Activated CD4-positive, alpha-beta T cell treated with anti-CD3 and anti-CD28 coated beads, Interleukin-2, amount 50 U/mL, for 4 hours (primary cell): Measurements from ENCODE around the gene ALPI.
"Not testable (repeated sequence)": the region's sequence is repeated elsewhere in the genome, so short reads cannot be mapped to it uniquely, and the experiment has no call there.

Source experiments
- DNase-seq, 2 experiments: peaks; one replicate each; pipeline ENCODE4 v3.0.0-alpha.2; 2020

The ALPI gene

DNA sequence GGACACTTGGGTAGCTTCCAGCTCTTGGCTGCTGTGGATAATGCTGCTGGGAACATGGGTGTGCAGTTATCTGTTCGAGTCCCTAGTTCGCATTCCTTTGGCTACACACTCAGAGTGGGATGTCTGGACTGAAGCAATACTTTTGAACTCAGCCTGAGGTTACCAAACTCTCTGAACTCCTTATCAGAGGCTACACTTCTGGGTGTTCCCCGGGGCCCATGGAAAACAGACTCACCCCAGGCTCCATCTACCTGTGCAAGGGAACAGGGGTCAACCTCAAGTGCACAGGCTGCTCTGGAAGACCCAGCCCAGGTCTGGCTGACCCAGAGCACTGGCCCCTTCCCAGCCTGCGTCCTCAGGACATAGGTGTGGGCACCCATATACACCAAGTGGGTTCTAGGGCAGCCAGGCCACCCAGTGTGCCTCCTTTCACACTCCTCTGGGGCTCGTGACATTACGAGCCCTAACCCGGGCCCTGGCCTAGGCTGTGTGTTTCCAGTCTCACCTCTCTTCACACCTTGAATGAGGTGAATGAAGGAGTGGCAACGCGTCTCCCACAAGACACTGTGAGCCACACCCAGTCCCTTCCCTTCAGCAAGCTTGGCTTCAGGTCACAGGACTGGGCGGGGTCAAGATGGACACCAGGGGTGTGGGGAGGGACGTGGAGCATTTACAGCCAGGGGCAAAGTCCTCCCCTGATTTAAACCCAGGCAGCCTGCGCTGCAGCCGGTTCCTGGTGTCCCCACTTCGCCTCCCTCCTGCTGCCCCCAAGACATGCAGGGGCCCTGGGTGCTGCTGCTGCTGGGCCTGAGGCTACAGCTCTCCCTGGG, at the start of gene ALPI:
ALPI (plus strand) TSS at position 728 of the 830 bp plus-strand sequence; CDS start at position 775, 47 bp downstream.
- no peak for DNase-seq

DNA sequence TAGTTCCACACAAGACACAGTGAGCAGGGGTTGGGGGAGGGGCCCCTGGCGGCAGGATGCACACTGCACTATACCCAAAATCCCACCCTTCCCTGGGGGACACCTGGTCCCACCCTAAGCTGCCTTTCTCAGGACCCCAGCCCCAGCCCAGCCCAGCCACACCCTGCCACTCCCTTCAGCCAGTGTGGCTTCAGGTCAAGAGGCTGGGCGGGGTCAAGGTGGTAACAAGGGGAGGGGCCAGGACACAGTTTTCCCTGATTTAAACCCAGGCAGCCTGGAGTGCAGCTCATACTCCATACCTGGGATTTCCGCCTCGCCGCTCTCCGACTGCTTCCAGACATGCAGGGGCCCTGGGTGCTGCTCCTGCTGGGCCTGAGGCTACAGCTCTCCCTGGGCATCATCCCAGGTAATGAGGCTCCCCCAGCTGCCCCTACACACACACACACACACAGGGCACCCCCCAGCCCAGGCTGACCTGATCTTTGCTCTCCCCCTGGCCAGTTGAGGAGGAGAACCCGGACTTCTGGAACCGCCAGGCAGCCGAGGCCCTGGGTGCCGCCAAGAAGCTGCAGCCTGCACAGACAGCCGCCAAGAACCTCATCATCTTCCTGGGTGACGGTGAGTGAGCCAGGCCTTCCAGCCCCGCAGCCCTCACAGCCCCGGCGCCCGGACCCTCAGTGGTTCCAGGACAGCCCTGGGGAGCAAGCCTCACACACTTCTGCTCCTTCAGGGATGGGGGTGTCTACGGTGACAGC, 49.2 kb upstream of the ALPI start, which contains the start of gene ALPG:
ALPG (plus strand) TSS at position 289 of the 755 bp plus-strand sequence; CDS start at position 340, 51 bp downstream.
- no peak for DNase-seq

GRCh38 chr2:232407428-232408150, 48.4 kb upstream of the ALPI start:
- DNase-seq, result not testable (repeated sequence)

DNA sequence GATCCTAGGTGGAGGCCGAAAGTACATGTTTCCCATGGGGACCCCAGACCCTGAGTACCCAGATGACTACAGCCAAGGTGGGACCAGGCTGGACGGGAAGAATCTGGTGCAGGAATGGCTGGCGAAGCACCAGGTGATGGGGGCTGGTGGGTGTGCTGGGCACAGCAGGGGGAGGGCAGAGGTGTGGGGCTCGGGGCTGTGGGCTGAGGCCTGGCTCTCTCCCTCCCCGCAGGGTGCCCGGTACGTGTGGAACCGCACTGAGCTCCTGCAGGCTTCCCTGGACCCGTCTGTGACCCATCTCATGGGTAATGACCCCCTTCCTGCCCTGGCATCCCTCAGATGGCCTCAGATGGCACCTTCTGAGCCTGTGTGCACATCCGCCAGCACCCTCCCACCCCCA, 47.7 kb upstream of the ALPI start:
- not testable (repeated sequence) for DNase-seq

DNA sequence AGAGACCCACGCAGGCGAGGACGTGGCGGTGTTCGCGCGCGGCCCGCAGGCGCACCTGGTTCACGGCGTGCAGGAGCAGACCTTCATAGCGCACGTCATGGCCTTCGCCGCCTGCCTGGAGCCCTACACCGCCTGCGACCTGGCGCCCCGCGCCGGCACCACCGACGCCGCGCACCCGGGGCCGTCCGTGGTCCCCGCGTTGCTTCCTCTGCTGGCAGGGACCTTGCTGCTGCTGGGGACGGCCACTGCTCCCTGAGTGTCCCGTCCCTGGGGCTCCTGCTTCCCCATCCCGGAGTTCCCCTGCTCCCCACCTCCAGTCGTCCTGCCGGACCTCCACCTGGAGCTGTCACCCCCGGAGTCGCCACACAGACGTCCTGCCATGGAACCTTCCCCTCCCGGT, 46.3 kb upstream of the ALPI start:
- DNase-seq, result not testable (repeated sequence)

DNA sequence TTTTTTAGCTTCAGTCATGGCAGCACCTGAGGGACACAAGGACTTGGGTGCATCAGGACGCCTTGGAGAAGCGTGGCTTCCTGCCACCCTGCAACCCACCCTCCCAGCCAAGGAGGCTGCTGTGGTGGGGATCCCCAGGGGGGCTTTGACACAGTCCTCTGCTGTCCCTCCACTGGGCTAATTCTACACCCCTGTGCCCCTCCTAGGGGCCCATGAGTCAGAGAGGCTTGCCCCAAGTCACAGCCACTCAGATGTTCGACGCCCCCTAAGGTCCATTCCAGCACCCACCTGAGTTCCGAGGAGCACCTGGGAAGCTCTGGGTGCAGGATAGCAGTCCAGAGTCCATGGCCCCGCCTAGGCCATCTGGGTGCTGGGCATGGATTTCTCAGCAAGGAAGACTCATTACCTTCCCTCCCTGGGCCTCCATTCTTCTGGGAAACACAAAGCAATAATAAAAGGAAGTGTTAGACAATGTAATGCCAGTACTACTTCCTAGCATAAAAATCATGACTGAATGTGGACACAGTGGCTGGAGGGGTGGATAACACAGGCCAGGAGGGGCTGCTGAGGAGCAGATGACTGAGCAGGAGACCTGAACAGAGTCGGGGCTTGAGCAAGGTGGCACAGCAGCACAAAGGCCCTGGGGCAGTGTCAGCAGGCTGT, 45.6 kb upstream of the ALPI start:
- DNase-seq, result no peak

- DNase-seq, result no peak
Measured at GRCh38 chr2:232411901-232412629, 43.9 kb upstream of the ALPI start.

DNA sequence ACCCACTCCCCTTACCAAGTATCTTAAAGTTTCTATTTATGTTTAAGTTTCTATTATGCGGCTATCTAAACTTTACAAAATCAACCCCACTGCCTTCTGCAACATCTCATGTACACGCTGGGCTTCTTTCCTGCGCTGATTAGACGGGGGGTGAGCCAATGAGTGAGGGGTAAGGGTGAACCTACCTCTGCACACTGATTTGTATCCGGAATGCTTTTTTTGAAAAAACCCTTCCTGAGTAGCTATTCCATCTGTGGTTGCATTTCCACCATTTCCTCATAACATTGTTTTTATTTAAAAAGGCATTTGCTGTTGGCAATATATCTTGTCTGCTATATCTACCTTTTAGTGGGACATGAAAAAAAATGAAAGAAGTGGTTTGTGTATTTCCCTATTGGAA, 43.0 kb upstream of the ALPI start:
- no peak for DNase-seq

DNA sequence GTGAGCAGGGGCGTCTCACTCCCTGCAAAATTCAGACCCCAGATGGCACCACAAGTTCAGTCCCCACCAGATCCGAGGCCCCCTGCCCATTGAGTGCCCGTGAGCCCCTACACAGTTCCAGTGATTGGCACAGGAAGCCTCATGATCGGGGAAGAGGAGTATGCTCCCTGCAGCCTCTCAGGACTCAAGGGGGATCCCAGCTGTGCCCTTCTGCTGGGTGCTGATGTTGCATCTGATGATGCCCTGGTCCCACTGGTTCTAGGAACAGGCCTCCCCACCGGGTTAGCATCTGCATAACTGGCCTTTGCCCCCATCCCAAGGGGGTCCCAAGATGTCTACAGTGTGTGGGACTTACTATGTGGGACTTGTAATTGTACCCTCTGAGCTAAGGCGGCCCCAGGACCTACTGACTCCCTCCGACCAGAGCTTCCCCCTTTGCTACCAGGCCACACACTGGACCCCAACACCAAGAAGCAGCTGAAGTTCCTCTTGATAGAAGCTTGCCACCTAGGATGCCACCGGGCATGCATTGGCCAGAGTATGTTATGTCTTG, 40.7 kb upstream of the ALPI start:
- no peak for DNase-seq

DNA sequence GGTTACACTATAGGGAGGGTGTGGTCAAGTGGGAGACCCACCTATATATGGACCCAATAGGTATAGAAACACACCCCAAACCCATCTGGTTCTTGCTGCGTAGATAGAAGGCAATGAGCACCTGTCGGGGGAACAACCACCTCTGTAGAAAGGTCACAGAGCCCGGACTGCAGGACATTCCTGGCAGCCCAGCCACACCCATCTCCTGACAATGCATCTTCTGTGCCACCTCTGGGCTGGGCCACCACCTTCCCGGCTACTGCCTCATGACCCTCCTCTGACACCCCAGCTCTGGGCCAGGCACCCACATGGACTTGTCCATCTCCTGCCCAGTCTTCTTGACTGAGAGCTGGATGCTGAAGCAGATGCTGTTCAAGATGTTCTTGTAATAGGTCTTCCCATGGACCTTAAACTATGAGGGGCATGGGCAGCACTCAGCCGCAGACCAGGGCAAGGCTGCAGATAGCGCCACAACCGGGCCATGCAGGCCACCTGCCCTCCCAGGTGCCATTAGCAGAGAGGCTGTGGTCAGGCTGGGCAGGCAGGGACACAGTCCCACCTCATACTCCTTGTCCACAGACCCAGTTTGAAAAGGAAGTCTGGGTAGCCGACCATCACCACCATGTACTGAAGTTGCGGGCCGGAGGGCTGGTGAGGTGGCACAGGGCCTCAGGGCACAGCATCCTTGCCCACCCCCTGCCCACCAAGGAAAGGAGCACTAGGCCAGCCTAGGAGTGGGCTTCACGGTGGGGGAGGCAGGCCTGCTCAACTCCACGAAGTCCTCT, 40.0 kb upstream of the ALPI start:
- DNase-seq, result no peak

DNA sequence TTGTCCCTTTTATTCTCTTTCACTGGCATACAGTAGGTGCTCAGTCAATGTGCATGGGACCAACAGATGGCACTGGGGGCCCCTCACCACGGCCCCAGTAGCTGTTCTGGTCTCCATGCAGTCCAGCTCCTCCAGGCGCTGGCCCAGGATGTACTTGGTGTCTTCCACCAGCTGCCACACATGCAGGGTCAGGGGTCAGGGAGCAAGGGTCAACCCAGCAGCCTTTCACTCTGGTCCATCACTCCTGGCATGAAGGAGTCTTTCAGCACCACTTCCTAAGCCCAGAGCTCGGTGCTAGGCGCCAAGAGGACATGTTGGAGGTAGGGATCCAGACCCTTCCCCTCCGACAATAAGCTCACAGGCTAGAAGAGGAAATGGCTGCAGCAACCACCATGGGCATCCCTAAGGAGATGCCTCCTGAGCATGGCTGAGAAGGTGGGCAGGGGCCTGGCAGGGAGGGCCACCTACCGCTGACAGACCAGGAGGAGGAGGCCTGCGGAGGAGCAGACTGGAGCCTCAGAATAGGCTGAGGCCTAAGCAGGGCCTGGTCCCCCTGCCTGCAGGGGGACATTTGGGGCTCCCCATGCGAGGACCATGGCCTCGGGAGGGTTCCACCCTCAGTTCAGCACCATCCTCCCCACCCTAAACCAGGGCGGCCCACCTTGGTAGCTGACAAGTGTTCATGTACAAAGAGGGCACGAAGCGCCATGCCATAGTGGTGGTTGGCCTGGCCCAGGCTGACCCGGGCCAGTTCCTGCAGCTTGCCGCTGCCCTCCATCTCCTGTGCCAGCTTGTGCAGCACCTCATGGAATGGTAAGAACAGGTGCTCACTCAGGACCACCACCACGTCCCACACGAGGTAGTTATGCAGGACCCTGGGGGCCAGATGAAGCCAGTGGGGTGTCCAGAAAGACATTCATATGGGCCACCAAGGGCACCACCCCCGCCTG, 39.2 kb upstream of the ALPI start:
- no peak for DNase-seq

DNA sequence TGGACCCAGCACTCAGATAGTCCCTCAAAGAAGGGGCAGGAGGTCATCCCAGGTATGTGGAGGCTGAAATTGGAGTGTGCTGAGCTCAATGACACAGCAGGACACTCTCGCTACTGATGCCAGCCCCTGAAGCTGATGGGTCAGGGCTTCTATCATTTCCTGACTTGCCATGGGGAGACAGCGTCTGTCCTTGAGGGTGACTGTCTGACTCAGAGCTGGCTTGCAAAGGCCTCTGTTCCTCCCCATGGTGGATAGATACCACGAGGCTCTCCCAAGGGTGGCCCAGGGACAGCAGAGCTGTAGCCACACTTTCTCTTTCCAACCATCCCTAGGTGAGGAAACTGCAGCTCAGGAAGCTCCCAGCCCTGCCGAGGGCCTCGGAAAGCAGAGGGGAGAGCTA, 38.5 kb upstream of the ALPI start:
- no peak for DNase-seq

DNA sequence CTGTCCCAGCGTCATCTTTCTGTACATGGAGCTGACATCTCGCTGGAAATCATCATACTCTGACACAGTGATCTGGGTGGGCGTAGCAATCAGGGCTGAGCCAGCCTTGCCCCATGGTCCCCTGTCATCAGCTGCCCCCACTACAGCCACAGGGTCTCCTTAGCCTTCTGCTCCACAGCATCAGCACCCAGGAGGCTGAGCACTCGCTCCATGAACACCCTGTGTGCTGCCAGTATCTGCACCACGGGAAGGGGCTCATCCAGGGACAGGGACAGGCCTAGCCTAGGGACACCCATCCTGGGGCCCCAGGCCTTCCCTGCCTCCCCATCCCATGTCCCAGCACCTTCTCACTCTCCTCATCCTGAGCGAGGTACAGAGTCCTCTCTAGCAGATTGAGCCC, 37.9 kb upstream of the ALPI start:
- DNase-seq, result no peak

DNA sequence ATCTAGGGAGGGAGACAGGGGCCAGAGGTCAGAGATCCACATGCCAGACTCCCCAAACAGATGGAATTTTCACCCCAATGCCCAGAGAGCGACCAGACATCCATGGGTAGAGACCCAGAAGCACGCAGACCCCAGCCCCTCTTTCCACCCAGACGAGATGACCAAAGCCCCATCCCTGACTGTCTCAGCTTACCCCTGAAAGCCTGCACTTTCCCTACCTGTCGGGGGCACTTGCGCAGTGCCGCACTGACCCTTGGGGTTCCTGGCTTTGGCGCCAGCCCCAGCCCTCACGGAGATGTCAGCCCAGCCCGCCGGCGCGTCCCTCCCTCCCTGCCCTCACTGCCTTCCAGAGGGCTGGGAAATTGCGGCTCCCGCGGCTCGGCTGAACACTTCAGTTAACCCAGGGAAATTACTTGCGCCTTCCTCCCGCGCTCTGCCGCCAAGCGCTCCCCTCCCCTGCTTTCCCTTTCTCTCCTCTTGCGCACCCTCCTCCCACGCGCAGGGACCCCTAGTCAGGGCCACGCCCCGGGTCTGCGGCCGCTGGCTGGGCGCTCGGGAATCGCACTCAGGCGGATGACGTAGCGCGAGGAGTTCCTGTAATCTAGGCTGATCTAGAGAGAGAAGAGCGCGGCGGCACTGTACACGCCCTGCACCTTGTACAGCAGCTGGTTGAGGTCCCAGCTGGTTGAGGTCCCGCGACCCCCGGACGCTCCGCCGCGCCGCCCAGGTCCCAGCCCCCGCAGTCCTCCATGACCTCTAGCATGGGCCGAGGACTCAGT, 37.3 kb upstream of the ALPI start:
- no peak for DNase-seq

- no peak for DNase-seq
Measured at GRCh38 chr2:232419245-232420072, 36.5 kb upstream of the ALPI start.

GRCh38 chr2:232420073-232420454, 35.9 kb upstream of the ALPI start:
- DNase-seq, result no peak

DNA sequence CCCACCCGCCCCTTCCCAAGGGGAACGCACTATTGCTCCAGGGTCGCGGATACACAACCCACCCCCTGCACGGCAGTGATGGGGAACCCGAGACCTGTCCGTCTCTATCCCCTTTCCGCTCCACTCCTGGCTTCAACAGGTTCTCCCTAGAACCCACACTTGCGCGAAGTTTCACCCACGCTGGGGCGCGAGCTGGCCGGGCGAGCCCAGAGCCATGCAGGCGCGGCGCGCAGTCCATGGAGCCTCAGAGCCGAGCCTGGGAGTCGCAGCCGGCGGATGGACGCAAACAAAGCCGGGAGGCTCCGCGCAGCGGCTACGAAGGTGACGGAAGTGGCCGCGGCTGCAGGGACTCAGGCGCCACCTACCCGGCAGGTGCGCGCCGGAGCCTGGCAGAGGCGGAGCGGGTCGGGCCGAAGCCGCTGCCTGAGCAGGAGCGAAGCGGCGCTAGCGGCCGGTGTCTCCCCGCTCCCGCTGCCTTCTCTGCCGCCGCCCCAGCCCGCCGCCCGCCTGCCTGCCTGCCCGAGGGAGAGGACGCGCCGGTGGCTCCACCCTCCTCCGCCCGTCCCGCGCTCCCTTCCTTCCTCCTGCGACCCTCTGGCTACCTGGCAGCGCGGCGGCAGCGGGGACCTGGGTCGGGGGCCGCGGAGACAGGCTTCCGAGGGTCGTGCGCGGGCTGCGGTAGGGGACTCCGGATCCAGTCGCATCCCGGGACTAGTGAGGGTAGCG, 35.3 kb upstream of the ALPI start:
- no peak for DNase-seq
